ENCODE results near the gene LAMA2. TPM values are rescaled to one million over a fixed set of nuclear protein-coding genes. Genes with fewer than 3 reads are reported as not detected.

Gene LAMA2
- polyA plus RNA-seq, 1 donor from 2014 or later, result 2.5 TPM

DNA sequence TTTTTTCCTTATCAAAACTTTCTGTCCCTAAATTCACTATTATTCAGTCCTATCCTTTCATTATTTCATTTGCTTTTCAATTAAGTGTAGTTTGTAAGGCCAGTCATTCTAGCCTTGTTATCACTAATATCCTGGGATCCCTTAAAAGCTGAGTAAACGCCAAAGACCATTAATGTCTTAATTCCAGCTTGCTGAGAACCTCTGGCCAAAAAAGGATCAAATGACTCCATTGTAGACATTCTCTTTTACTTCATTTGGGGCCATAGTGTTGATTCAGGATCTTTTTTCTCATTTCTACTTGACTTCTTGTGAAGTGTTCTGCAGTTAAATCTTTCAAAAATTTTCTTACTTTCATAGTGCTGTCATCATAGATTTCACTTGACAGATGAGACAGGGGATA, 379.7 kb downstream of the LAMA2 start:
- no peak overlapping the region for H3K27ac ChIP-seq (ENCODE audit: low read length)
- H3K4me2 ChIP-seq (ENCODE audit: low read length), result no peak overlapping the region
- no peaks in the 10 kb centered on the region for H3K36me3 ChIP-seq (ENCODE audit: insufficient read depth, low read length)
- no peak overlapping the region for H3K9ac ChIP-seq (ENCODE audit: low read length)
- no peaks in the 10 kb centered on the region for H3K9me3 ChIP-seq (ENCODE audit: low read length)
- H3K27me3 ChIP-seq (ENCODE audit: insufficient read depth, low read depth, low read length), result no peaks in the 10 kb centered on the region
- H2AFZ ChIP-seq (ENCODE audit: low read depth, low read length), result no peak overlapping the region
- H3K9me2 ChIP-seq (ENCODE audit: insufficient read depth, low read length), result no peaks in the 10 kb centered on the region
- no peak overlapping the region for H3K4me3 ChIP-seq (ENCODE audit: low read length)
- H3K79me2 ChIP-seq (replicated peaks; ENCODE audit: insufficient read depth, low read length), result no peaks in the 10 kb centered on the region
- no peaks in the 10 kb centered on the region for H4K20me1 ChIP-seq (ENCODE audit: insufficient read depth)
- no peak for TF ChIP-seq RAD21 (conservative IDR thresholded peaks at IDR 0.05)
- no peak for TF ChIP-seq TAF1 (IDR thresholded peaks at IDR 0.05; ENCODE audit: low read depth)
- TF ChIP-seq SMC3 (conservative IDR thresholded peaks at IDR 0.05; ENCODE audit: poor library complexity), result no peak
- no peak for TF ChIP-seq MXI1 (conservative IDR thresholded peaks at IDR 0.05; ENCODE audit: poor library complexity, severe bottlenecking)
- TF ChIP-seq, protein P1, sequence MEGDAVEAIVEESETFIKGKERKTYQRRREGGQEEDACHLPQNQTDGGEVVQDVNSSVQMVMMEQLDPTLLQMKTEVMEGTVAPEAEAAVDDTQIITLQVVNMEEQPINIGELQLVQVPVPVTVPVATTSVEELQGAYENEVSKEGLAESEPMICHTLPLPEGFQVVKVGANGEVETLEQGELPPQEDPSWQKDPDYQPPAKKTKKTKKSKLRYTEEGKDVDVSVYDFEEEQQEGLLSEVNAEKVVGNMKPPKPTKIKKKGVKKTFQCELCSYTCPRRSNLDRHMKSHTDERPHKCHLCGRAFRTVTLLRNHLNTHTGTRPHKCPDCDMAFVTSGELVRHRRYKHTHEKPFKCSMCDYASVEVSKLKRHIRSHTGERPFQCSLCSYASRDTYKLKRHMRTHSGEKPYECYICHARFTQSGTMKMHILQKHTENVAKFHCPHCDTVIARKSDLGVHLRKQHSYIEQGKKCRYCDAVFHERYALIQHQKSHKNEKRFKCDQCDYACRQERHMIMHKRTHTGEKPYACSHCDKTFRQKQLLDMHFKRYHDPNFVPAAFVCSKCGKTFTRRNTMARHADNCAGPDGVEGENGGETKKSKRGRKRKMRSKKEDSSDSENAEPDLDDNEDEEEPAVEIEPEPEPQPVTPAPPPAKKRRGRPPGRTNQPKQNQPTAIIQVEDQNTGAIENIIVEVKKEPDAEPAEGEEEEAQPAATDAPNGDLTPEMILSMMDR (IDR thresholded peaks at IDR 0.05; ENCODE audit: poor library complexity, severe bottlenecking), result no peak
- TF ChIP-seq, protein P2, sequence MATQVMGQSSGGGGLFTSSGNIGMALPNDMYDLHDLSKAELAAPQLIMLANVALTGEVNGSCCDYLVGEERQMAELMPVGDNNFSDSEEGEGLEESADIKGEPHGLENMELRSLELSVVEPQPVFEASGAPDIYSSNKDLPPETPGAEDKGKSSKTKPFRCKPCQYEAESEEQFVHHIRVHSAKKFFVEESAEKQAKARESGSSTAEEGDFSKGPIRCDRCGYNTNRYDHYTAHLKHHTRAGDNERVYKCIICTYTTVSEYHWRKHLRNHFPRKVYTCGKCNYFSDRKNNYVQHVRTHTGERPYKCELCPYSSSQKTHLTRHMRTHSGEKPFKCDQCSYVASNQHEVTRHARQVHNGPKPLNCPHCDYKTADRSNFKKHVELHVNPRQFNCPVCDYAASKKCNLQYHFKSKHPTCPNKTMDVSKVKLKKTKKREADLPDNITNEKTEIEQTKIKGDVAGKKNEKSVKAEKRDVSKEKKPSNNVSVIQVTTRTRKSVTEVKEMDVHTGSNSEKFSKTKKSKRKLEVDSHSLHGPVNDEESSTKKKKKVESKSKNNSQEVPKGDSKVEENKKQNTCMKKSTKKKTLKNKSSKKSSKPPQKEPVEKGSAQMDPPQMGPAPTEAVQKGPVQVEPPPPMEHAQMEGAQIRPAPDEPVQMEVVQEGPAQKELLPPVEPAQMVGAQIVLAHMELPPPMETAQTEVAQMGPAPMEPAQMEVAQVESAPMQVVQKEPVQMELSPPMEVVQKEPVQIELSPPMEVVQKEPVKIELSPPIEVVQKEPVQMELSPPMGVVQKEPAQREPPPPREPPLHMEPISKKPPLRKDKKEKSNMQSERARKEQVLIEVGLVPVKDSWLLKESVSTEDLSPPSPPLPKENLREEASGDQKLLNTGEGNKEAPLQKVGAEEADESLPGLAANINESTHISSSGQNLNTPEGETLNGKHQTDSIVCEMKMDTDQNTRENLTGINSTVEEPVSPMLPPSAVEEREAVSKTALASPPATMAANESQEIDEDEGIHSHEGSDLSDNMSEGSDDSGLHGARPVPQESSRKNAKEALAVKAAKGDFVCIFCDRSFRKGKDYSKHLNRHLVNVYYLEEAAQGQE (IDR thresholded peaks at IDR 0.05; ENCODE audit: borderline replicate concordance), result no peak
- no peak for TF ChIP-seq EZH2 (IDR thresholded peaks at IDR 0.05; ENCODE audit: borderline replicate concordance, insufficient read depth, low read length, poor library complexity, severe bottlenecking)
- TF ChIP-seq EP300 (conservative IDR thresholded peaks at IDR 0.05; ENCODE audit: poor library complexity, severe bottlenecking), result no peak
- TF ChIP-seq POLR2AphosphoS5 (IDR thresholded peaks at IDR 0.05), result no peak
- no peaks in the 10 kb centered on the region for H3F3A ChIP-seq (ENCODE audit: insufficient read depth, low read length, poor library complexity, severe bottlenecking)

DNA sequence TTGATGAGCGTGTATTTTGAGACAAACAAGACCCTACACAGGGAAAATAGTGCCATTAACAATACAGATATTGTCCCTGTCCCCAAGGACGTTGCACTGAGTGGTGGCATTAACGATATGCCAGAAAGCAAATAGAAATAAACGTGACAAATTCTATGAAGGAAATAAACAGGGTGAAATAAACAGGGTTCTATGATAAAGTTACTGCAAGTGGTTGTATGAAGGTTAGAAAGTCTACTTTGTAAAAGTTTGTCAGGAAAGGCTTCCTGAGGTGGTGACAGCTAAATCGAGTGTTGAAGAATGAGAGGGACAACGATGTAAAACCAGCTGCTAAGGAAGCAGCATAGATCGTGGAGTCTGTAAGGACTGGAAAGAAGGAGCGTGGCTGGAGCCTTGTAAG, 380.2 kb downstream of the LAMA2 start:
- H3K4me2 ChIP-seq (ENCODE audit: low read length), result no peak overlapping the region
- no peak overlapping the region for H3K4me3 ChIP-seq (ENCODE audit: low read length)
- no peaks in the 10 kb centered on the region for H4K20me1 ChIP-seq (ENCODE audit: insufficient read depth)
- TF ChIP-seq SMC3 (conservative IDR thresholded peaks at IDR 0.05; ENCODE audit: poor library complexity), result no peak
- TF ChIP-seq EZH2 (IDR thresholded peaks at IDR 0.05; ENCODE audit: borderline replicate concordance, insufficient read depth, low read length, poor library complexity, severe bottlenecking), result no peak
- TF ChIP-seq TAF1 (IDR thresholded peaks at IDR 0.05; ENCODE audit: low read depth), result no peak
- TF ChIP-seq, protein P1 (IDR thresholded peaks at IDR 0.05; ENCODE audit: poor library complexity, severe bottlenecking), result no peak
- no peak for TF ChIP-seq POLR2AphosphoS5 (IDR thresholded peaks at IDR 0.05)
- no peak for TF ChIP-seq RAD21 (conservative IDR thresholded peaks at IDR 0.05)
- no peaks in the 10 kb centered on the region for H3K9me2 ChIP-seq (ENCODE audit: insufficient read depth, low read length)
- H3K9ac ChIP-seq (ENCODE audit: low read length), result no peak overlapping the region
- no peaks in the 10 kb centered on the region for H3K9me3 ChIP-seq (ENCODE audit: low read length)
- no peak overlapping the region for H3K27ac ChIP-seq (ENCODE audit: low read length)
- H3K79me2 ChIP-seq (replicated peaks; ENCODE audit: insufficient read depth, low read length), result no peaks in the 10 kb centered on the region
- H3K36me3 ChIP-seq (ENCODE audit: insufficient read depth, low read length), result no peaks in the 10 kb centered on the region
- no peaks in the 10 kb centered on the region for H3F3A ChIP-seq (ENCODE audit: insufficient read depth, low read length, poor library complexity, severe bottlenecking)
- H2AFZ ChIP-seq (ENCODE audit: low read depth, low read length), result no peak overlapping the region
- H3K27me3 ChIP-seq (ENCODE audit: insufficient read depth, low read depth, low read length), result no peaks in the 10 kb centered on the region
